H7 (cell line): Measurements from ENCODE around the gene ZFHX3. TPM values are rescaled to one million over a fixed set of nuclear protein-coding genes. Genes with fewer than 3 reads are reported as not detected.

Experiments
- DNase-seq: peaks from one replicate; pipeline ENCODE4 v3.0.0; 2012
- H3K27me3 ChIP-seq: 2 replicates; pipeline ENCODE4 v1.6.0; 2011; ENCODE audit warnings: mild to moderate bottlenecking, low read length; ENCODE audit not compliant: control insufficient read depth, insufficient read depth
- H3K36me3 ChIP-seq: replicated peaks from 2 replicates; pipeline ENCODE4 v1.5.1; 2011; ENCODE audit warnings: low read length; ENCODE audit not compliant: control insufficient read depth, insufficient read depth
- H3K4me3 ChIP-seq: 2 replicates; pipeline ENCODE4 v1.5.1; 2011; ENCODE audit warnings: low read depth, mild to moderate bottlenecking, control low read depth, low read length, moderate library complexity; ENCODE audit not compliant: insufficient read depth
- total RNA-seq: library from RNA; depleted of rRNA; stranded (reverse); fragments of >200 nt; shearing (Covaris generic); gene quantifications from 2 replicates; pipeline ENCODE4 v1.2.3, GENCODE V29; 2014

ZFHX3 gene
- total RNA-seq, 1 experiment from 2014 or later: 1.3 TPM

- H3K36me3 ChIP-seq: no peaks in the 10 kb centered on the region
- H3K27me3 ChIP-seq: no peaks in the 10 kb centered on the region
- no peak for DNase-seq
- H3K4me3 ChIP-seq: no peak overlapping the region
Measured at GRCh38 chr16:72844225-72844920, 203.6 kb downstream of the ZFHX3 start.

- no peak for DNase-seq
- no peaks in the 10 kb centered on the region for H3K27me3 ChIP-seq
- no peak overlapping the region for H3K4me3 ChIP-seq
- no peaks in the 10 kb centered on the region for H3K36me3 ChIP-seq
Measured at GRCh38 chr16:72841506-72841905, 206.4 kb downstream of the ZFHX3 start.

- H3K4me3 ChIP-seq: no peak overlapping the region
- no peaks in the 10 kb centered on the region for H3K36me3 ChIP-seq
- no peaks in the 10 kb centered on the region for H3K27me3 ChIP-seq
- no peak for DNase-seq
Measured at GRCh38 chr16:72840631-72841381, 207.1 kb downstream of the ZFHX3 start.

DNA sequence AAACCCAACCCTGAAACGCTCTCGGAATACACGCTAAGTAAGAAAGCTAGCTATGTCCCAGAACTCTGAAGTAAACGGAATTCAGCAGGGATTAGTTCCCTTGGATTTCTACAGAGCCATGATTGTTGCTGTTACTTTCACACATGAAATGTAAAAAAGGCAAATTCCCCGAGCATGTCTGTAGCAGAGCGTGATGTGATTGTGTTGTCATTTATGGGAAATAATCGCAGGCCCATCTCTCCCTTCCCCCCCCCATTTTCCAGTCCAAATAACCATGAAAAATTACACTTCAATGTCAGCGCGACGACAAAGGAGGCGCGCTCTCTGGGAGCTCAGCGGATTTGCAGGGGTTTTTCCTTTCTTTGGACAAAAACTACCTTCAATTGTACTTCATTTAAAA, 209.0 kb downstream of the ZFHX3 start:
- Histone ChIP-seq H3K4me3 (no peak overlapping the region), H3K36me3 (no peaks in the 10 kb centered on the region), H3K27me3 (no peaks in the 10 kb centered on the region)
- no peak for DNase-seq

GRCh38 chr16:72838586-72838910, 209.4 kb downstream of the ZFHX3 start:
- DNase-seq: no peak
- Histone ChIP-seq H3K4me3 (no peak overlapping the region), H3K27me3 (no peaks in the 10 kb centered on the region), H3K36me3 (no peaks in the 10 kb centered on the region)

- Histone ChIP-seq H3K27me3 (no peaks in the 10 kb centered on the region), H3K4me3 (no peak overlapping the region), H3K36me3 (no peaks in the 10 kb centered on the region)
- peak; percentile 52 for DNase-seq
Measured at GRCh38 chr16:72837846-72838585, 209.9 kb downstream of the ZFHX3 start.

GRCh38 chr16:72836985-72837384, 210.9 kb downstream of the ZFHX3 start:
- no peaks in the 10 kb centered on the region for H3K27me3 ChIP-seq
- DNase-seq: peak; percentile 64
- no peaks in the 10 kb centered on the region for H3K36me3 ChIP-seq
- H3K4me3 ChIP-seq: no peak overlapping the region

DNA sequence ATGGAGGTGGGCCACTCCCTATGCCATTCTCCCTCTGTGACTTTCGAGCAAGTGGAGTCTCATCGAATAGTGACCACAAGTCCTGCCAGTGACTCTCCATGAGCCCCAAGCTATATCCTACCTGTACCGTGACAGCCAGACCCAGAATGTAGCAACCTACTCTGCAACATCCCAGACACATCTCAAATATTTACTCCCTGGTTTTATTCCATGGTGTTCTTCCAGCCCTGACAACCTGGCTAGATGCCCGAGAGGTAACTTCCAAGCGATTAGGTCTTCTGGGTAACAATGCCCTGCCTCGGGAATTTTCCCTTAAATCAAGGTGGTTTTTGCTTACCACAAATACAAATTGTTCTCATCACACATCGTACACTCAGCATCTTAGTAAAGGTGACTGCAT, 211.7 kb downstream of the ZFHX3 start:
- Histone ChIP-seq H3K4me3 (no peak overlapping the region), H3K36me3 (no peaks in the 10 kb centered on the region), H3K27me3 (no peaks in the 10 kb centered on the region)
- DNase-seq: no peak

DNA sequence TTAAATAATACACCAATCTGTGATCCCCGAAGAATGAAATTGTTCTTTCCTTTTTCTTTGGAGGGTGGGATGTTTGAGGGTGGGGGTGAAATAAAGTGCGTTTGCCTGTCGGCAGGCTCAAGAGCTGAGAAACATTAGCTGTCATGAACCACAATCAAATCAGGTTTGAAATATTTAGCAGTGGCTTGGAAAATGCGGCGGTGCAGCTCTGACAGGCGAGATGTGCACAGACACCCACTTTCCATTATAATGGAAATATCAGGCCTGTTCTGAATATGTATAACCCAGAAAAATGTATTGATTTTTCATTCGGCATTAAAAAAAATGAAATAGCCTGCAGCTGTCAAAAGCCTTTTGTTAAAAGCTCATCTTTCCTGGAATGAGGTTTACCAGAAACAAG, 212.8 kb downstream of the ZFHX3 start:
- no peaks in the 10 kb centered on the region for H3K36me3 ChIP-seq
- H3K4me3 ChIP-seq: no peak overlapping the region
- no peaks in the 10 kb centered on the region for H3K27me3 ChIP-seq
- DNase-seq: no peak

DNA sequence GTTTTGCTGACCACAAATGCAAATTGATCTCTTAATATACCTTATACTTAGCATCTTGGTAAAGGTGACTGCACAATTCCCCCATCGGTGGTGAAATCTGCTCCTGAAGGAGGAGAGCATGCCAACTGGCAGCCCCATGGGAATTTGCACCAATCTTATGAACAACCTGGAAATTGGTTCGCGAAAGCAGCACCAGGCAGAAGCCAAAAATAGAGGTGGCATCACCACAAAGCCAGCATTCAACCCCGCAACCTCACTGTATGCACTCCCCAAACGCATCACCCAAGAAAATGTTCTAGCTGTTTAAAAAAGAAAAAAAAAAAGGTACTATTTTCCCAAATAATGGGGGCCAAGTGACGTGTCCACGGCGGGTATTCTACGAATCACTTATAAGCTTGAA, 213.4 kb downstream of the ZFHX3 start:
- no peaks in the 10 kb centered on the region for H3K27me3 ChIP-seq
- no peak overlapping the region for H3K4me3 ChIP-seq
- DNase-seq: no peak
- H3K36me3 ChIP-seq: no peaks in the 10 kb centered on the region

- DNase-seq: no peak
- H3K27me3 ChIP-seq: no peaks in the 10 kb centered on the region
- no peaks in the 10 kb centered on the region for H3K36me3 ChIP-seq
- H3K4me3 ChIP-seq: no peak overlapping the region
Measured at GRCh38 chr16:72833969-72834368, 214.0 kb downstream of the ZFHX3 start.

DNA sequence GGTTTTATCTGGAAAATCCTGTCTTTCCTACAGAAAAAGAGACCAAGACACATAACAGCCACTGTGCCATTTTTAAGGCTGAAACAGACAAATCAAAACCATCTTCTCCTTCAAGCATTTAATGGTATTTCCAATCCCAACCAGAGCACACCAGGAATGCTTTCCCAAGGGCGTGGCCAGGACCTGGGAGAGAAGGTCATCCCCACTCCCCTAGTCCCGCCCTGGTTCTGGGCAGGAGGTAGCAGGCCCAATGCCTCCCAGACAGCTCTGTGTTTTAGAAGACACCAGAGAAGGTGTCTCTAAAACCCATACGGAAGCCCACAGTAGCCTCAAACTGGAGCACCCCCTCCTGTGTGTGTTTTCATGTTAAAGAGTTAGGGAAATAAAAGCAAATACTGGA, 214.4 kb downstream of the ZFHX3 start:
- Histone ChIP-seq H3K4me3 (no peak overlapping the region), H3K36me3 (no peaks in the 10 kb centered on the region), H3K27me3 (no peaks in the 10 kb centered on the region)
- no peak for DNase-seq

DNA sequence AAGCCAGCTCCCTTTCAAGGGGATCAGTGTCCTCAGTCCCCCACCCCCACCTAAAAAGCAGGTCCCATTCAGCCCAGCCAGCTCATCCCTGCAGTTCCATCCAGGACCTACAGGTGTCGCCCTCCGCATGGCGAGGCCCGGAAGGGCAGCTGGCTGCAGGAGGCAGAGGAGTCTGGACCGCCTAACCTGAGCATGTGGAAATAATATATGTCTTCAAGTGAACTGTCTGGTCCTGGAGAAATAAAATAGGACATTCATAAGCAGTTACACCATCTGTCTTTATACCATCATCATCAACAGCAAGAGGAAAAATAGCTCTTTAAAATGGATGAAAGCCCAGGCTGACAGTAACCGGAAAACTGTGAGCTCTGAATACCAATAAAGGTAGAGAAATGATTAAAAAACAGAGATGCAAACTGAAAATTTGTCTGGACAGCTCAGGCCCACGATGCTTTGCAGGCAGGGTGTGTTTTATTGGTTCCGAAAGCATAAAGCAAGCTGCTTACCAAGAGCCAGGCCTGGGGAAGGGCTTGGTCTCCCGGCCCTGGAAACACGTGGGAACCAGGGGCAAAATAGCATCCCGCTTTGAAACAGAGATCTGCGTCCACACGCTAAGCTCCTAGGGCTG, 215.2 kb downstream of the ZFHX3 start:
- Histone ChIP-seq H3K4me3 (no peak overlapping the region), H3K27me3 (no peaks in the 10 kb centered on the region), H3K36me3 (no peaks in the 10 kb centered on the region)
- DNase-seq: peak; percentile 89

- no peaks in the 10 kb centered on the region for H3K36me3 ChIP-seq
- no peak overlapping the region for H3K4me3 ChIP-seq
- no peaks in the 10 kb centered on the region for H3K27me3 ChIP-seq
- DNase-seq: no peak
Measured at GRCh38 chr16:72829846-72830775, 217.8 kb downstream of the ZFHX3 start.
